AG09319 (cell line): ENCODE results near the gene DUOXA2.

ENCODE experiments used
- DNase-seq: peaks from one replicate; pipeline ENCODE4 v3.0.0-alpha.2; 2010; ENCODE audit warnings: low read depth; ENCODE audit errors: extremely low read depth
- TF ChIP-seq, protein P1 (sequence below): IDR thresholded peaks from 2 replicates; pipeline ENCODE4 v1.5.1; 2011; ENCODE audit warnings: low read depth, mild to moderate bottlenecking, inconsistent platforms, low read length, moderate library complexity

DUOXA2 gene

GRCh38 chr15:45162771-45163507, 48.8 kb downstream of the DUOXA2 start:
- TF ChIP-seq, protein P1, sequence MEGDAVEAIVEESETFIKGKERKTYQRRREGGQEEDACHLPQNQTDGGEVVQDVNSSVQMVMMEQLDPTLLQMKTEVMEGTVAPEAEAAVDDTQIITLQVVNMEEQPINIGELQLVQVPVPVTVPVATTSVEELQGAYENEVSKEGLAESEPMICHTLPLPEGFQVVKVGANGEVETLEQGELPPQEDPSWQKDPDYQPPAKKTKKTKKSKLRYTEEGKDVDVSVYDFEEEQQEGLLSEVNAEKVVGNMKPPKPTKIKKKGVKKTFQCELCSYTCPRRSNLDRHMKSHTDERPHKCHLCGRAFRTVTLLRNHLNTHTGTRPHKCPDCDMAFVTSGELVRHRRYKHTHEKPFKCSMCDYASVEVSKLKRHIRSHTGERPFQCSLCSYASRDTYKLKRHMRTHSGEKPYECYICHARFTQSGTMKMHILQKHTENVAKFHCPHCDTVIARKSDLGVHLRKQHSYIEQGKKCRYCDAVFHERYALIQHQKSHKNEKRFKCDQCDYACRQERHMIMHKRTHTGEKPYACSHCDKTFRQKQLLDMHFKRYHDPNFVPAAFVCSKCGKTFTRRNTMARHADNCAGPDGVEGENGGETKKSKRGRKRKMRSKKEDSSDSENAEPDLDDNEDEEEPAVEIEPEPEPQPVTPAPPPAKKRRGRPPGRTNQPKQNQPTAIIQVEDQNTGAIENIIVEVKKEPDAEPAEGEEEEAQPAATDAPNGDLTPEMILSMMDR, result peak; percentile 97
- DNase-seq, result peak; percentile 63

- TF ChIP-seq, protein P1, result no peak
These were observed 49.4 kb downstream of the DUOXA2 start for GRCh38 chr15:45163508-45163856.

DNA sequence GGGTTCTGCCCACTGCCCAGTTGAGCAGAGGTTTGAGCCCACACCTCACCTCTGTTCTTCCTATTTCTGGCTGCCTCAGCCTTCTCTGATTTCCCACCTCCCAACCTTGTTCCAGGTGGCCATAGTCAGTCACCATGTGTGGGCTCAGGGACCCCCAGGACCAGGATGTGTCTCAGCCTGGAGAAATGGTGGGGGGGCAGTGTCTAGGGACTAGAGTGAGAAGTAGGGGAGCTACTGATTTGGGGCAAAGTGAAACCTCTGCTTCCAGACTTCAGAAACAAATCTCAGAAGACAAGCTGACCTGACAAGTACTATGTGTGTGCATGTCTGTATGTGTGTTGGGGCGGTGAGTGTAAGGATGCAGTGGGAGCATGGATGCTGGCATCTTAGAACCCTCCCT, 50.8 kb downstream of the DUOXA2 start:
- TF ChIP-seq, protein P1, result no peak
- no peak for DNase-seq

More at GRCh38 chr15:45163508-45163856, 49.4 kb downstream of the DUOXA2 start:
- DNase-seq, result no peak

DNA sequence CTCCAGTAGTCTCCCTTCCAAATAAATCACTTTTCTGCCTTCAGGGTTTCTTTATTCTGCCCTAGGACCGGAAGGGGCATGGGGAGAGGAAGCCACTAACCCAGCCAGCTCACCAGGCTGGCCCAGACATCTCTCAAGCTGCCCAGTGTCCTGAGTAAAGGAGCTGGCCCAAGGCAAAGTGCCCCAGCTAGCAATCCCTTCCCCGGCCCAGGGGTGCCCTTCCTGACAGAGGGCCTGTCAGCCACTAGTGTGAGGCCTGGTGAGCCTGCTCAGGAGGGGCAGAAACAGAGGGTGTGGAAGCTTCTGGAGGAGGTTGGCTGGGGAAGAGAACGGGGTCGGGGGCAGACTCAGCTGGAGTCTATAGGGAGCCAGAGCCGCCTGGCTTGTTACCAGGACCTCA, 51.4 kb downstream of the DUOXA2 start:
- TF ChIP-seq, protein P1, result no peak
- DNase-seq, result no peak

DNA sequence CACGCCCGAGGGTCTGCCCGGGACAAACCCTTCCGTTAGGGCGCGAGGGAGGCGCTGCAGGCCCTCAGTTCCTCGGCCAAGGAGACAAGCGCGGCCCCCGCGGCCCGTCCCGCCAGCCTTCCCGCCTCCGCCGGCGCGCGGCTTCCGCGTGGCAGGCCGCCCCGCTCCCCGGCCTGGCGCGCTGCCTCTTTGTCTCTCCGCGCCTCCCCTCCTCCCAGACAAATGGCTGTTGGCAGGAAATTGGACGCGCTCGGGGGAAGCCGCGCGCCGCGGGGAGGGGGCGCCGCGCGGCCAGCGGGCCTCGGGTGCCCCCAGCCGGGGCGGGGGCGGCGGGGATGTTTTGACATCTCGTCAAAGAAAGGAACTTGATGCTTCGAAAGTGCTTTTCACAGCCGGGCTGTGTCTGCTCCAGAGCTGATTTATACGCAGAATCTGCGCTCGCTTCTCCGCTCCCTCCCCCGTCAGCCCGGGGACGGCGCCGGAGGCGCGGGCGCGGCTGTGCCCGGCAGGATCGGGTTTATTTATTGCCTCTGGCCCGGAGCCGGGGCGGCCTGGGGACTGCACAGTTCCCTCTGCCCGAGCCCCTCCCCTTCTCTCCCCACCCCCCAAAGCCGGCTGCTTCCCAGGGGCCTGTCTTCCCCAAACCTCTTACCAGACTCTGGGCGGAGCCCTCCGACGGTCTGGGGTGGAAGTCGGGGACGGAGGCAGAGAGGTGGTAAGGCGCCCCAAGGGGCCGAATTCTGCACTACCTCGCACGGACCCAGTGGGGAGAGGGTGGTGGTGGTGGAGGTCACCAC, 52.9 kb downstream of the DUOXA2 start:
- TF ChIP-seq, protein P1, result peak; percentile 63
- DNase-seq, result peak; percentile 77

DNA sequence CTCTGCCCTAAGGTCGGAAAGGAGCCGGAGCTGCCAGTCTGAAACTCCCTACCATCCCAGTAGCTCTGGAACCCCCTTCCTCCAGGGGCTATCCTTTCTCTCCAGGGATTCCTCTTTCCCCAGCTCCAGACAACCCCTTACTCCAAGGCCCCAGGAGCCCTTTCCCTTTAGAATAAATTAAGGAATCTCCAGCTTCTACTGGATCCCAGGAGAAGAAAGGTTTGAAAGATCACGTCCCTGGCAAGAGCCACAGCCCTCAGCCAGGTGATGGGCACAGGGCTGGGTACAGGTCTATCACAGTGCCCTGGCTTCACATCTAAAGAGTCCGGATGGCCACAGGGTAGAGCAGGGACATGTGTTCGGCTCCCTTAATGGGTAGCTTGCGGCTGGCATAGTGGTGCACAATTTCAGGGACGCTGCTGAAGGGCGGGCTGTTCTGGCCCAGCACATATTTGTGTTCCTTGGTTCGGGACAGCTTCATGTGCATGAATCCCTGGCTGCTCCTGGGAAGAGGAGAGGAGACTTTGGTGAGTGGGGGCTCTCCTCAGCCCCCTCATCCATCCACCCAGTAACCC, 53.6 kb downstream of the DUOXA2 start:
- no peak for DNase-seq
- TF ChIP-seq, protein P1, result no peak
